Measurements from ENCODE around the gene HIVEP1.

Gene HIVEP1

GRCh38 chr6:12011276-12012037, 655 bp upstream of the HIVEP1 start:
- no peak overlapping the region for H3K4me3 ChIP-seq (ENCODE audit: low read depth, low read length)
- H3K27me3 ChIP-seq (ENCODE audit: control insufficient read depth, insufficient read depth, low read length): peaks cover 3% of the 10 kb centered on the region
- peaks cover 5% of the 10 kb centered on the region for H3K4me1 ChIP-seq (ENCODE audit: control insufficient read depth, insufficient read depth, low read length)
- no peak overlapping the region for H3K9ac ChIP-seq (ENCODE audit: low read depth, low read length)
- peaks cover 1% of the 10 kb centered on the region for H3K36me3 ChIP-seq (ENCODE audit: control insufficient read depth, insufficient read depth, low read length)
- H3K9me3 ChIP-seq (ENCODE audit: control insufficient read depth, insufficient read depth, low read length): no peaks in the 10 kb centered on the region

GRCh38 chr6:12012558-12013306, 620 bp downstream of the HIVEP1 start:
- Histone ChIP-seq H3K9me3 (ENCODE audit: control insufficient read depth, insufficient read depth, low read length) (no peaks in the 10 kb centered on the region), H3K36me3 (ENCODE audit: control insufficient read depth, insufficient read depth, low read length) (peaks cover 9% of the 10 kb centered on the region), H3K4me3 (ENCODE audit: low read depth, low read length) (peak overlapping the region; percentile 60), H3K9ac (ENCODE audit: low read depth, low read length) (peak overlapping the region; percentile 1), H3K27me3 (ENCODE audit: control insufficient read depth, insufficient read depth, low read length) (peaks cover 3% of the 10 kb centered on the region), H3K4me1 (ENCODE audit: control insufficient read depth, insufficient read depth, low read length) (peaks cover 5% of the 10 kb centered on the region)

- Histone ChIP-seq H3K4me1 (ENCODE audit: control insufficient read depth, insufficient read depth, low read length) (peaks cover 5% of the 10 kb centered on the region), H3K9ac (ENCODE audit: low read depth, low read length) (peak overlapping the region; percentile 1), H3K4me3 (ENCODE audit: low read depth, low read length) (peak overlapping the region; percentile 60), H3K27me3 (ENCODE audit: control insufficient read depth, insufficient read depth, low read length) (peaks cover 3% of the 10 kb centered on the region), H3K9me3 (ENCODE audit: control insufficient read depth, insufficient read depth, low read length) (no peaks in the 10 kb centered on the region), H3K36me3 (ENCODE audit: control insufficient read depth, insufficient read depth, low read length) (peaks cover 9% of the 10 kb centered on the region)
Measured at GRCh38 chr6:12013307-12013719, 1.2 kb downstream of the HIVEP1 start.

GRCh38 chr6:12014027-12014872, 2.1 kb downstream of the HIVEP1 start:
- H3K4me1 ChIP-seq (ENCODE audit: control insufficient read depth, insufficient read depth, low read length): peaks cover 5% of the 10 kb centered on the region
- no peak overlapping the region for H3K9ac ChIP-seq (ENCODE audit: low read depth, low read length)
- peaks cover 9% of the 10 kb centered on the region for H3K36me3 ChIP-seq (ENCODE audit: control insufficient read depth, insufficient read depth, low read length)
- H3K27me3 ChIP-seq (ENCODE audit: control insufficient read depth, insufficient read depth, low read length): peaks cover 3% of the 10 kb centered on the region
- H3K9me3 ChIP-seq (ENCODE audit: control insufficient read depth, insufficient read depth, low read length): no peaks in the 10 kb centered on the region
- no peak overlapping the region for H3K4me3 ChIP-seq (ENCODE audit: low read depth, low read length)

- Histone ChIP-seq H3K9me3 (ENCODE audit: control insufficient read depth, insufficient read depth, low read length) (no peaks in the 10 kb centered on the region), H3K9ac (ENCODE audit: low read depth, low read length) (no peak overlapping the region), H3K36me3 (ENCODE audit: control insufficient read depth, insufficient read depth, low read length) (peaks cover 9% of the 10 kb centered on the region), H3K27me3 (ENCODE audit: control insufficient read depth, insufficient read depth, low read length) (no peaks in the 10 kb centered on the region), H3K4me3 (ENCODE audit: low read depth, low read length) (no peak overlapping the region), H3K4me1 (ENCODE audit: control insufficient read depth, insufficient read depth, low read length) (peaks cover 4% of the 10 kb centered on the region)
Measured at GRCh38 chr6:12014873-12015149, 2.7 kb downstream of the HIVEP1 start.

- peaks cover 12% of the 10 kb centered on the region for H3K36me3 ChIP-seq (ENCODE audit: control insufficient read depth, insufficient read depth, low read length)
Measured at GRCh38 chr6:12017263-12017662, 5.2 kb downstream of the HIVEP1 start.

GRCh38 chr6:12017876-12018401, 5.8 kb downstream of the HIVEP1 start:
- no peaks in the 10 kb centered on the region for H3K4me1 ChIP-seq (ENCODE audit: control insufficient read depth, insufficient read depth, low read length)
- H3K27me3 ChIP-seq (ENCODE audit: control insufficient read depth, insufficient read depth, low read length): no peaks in the 10 kb centered on the region
- H3K9ac ChIP-seq (ENCODE audit: low read depth, low read length): no peak overlapping the region
- peaks cover 12% of the 10 kb centered on the region for H3K36me3 ChIP-seq (ENCODE audit: control insufficient read depth, insufficient read depth, low read length)
- H3K4me3 ChIP-seq (ENCODE audit: low read depth, low read length): no peak overlapping the region
- H3K9me3 ChIP-seq (ENCODE audit: control insufficient read depth, insufficient read depth, low read length): no peaks in the 10 kb centered on the region

More at GRCh38 chr6:12017263-12017662, 5.2 kb downstream of the HIVEP1 start:
- Histone ChIP-seq H3K4me1 (ENCODE audit: control insufficient read depth, insufficient read depth, low read length) (no peaks in the 10 kb centered on the region), H3K27me3 (ENCODE audit: control insufficient read depth, insufficient read depth, low read length) (no peaks in the 10 kb centered on the region), H3K9me3 (ENCODE audit: control insufficient read depth, insufficient read depth, low read length) (no peaks in the 10 kb centered on the region), H3K9ac (ENCODE audit: low read depth, low read length) (no peak overlapping the region), H3K4me3 (ENCODE audit: low read depth, low read length) (no peak overlapping the region)

- no peaks in the 10 kb centered on the region for H3K9me3 ChIP-seq (ENCODE audit: control insufficient read depth, insufficient read depth, low read length)
- no peak overlapping the region for H3K4me3 ChIP-seq (ENCODE audit: low read depth, low read length)
- H3K36me3 ChIP-seq (ENCODE audit: control insufficient read depth, insufficient read depth, low read length): peaks cover 12% of the 10 kb centered on the region
- no peaks in the 10 kb centered on the region for H3K4me1 ChIP-seq (ENCODE audit: control insufficient read depth, insufficient read depth, low read length)
- H3K27me3 ChIP-seq (ENCODE audit: control insufficient read depth, insufficient read depth, low read length): no peaks in the 10 kb centered on the region
- H3K9ac ChIP-seq (ENCODE audit: low read depth, low read length): no peak overlapping the region
Measured at GRCh38 chr6:12020187-12020791, 8.2 kb downstream of the HIVEP1 start.

GRCh38 chr6:12022481-12022880, 10.4 kb downstream of the HIVEP1 start:
- no peaks in the 10 kb centered on the region for H3K27me3 ChIP-seq (ENCODE audit: control insufficient read depth, insufficient read depth, low read length)
- H3K36me3 ChIP-seq (ENCODE audit: control insufficient read depth, insufficient read depth, low read length): peaks cover 3% of the 10 kb centered on the region
- no peak overlapping the region for H3K4me3 ChIP-seq (ENCODE audit: low read depth, low read length)
- H3K4me1 ChIP-seq (ENCODE audit: control insufficient read depth, insufficient read depth, low read length): no peaks in the 10 kb centered on the region
- H3K9me3 ChIP-seq (ENCODE audit: control insufficient read depth, insufficient read depth, low read length): no peaks in the 10 kb centered on the region
- H3K9ac ChIP-seq (ENCODE audit: low read depth, low read length): no peak overlapping the region

GRCh38 chr6:12022953-12023388, 10.9 kb downstream of the HIVEP1 start:
- no peak overlapping the region for H3K9ac ChIP-seq (ENCODE audit: low read depth, low read length)
- H3K27me3 ChIP-seq (ENCODE audit: control insufficient read depth, insufficient read depth, low read length): no peaks in the 10 kb centered on the region
- no peaks in the 10 kb centered on the region for H3K4me1 ChIP-seq (ENCODE audit: control insufficient read depth, insufficient read depth, low read length)
- no peak overlapping the region for H3K4me3 ChIP-seq (ENCODE audit: low read depth, low read length)
- H3K36me3 ChIP-seq (ENCODE audit: control insufficient read depth, insufficient read depth, low read length): peaks cover 3% of the 10 kb centered on the region
- H3K9me3 ChIP-seq (ENCODE audit: control insufficient read depth, insufficient read depth, low read length): no peaks in the 10 kb centered on the region

- no peaks in the 10 kb centered on the region for H3K4me1 ChIP-seq (ENCODE audit: control insufficient read depth, insufficient read depth, low read length)
- H3K27me3 ChIP-seq (ENCODE audit: control insufficient read depth, insufficient read depth, low read length): no peaks in the 10 kb centered on the region
- no peak overlapping the region for H3K9ac ChIP-seq (ENCODE audit: low read depth, low read length)
- no peaks in the 10 kb centered on the region for H3K9me3 ChIP-seq (ENCODE audit: control insufficient read depth, insufficient read depth, low read length)
- no peak overlapping the region for H3K4me3 ChIP-seq (ENCODE audit: low read depth, low read length)
- peaks cover 3% of the 10 kb centered on the region for H3K36me3 ChIP-seq (ENCODE audit: control insufficient read depth, insufficient read depth, low read length)
Measured at GRCh38 chr6:12024216-12024615, 12.1 kb downstream of the HIVEP1 start.
